Measurements from ENCODE around the gene JMJD1C. TPM values are rescaled to one million over a fixed set of nuclear protein-coding genes. Genes with fewer than 3 reads are reported as not detected.

Gene JMJD1C
- total RNA-seq, 1 experiment from 2014 or later: 180 TPM

GRCh38 chr10:63197344-63198092 is 268.3 kb downstream of the JMJD1C start:
- POLR2A ChIA-PET: no interaction called here
- CTCF ChIA-PET: no interaction called here
- H3K4me1 Mint-ChIP-seq: peaks cover 29% of the 10 kb centered on the region
- no peak for TF ChIP-seq SMAD3 (CRISPR knock-in tag; IDR thresholded peaks at IDR 0.05; ENCODE audit: borderline replicate concordance)
- TF ChIP-seq CBFB (CRISPR knock-in tag; IDR thresholded peaks at IDR 0.05; ENCODE audit: low read depth): no peak
- TF ChIP-seq ZBTB21 (CRISPR knock-in tag; IDR thresholded peaks at IDR 0.05; ENCODE audit: borderline replicate concordance): no peak
- TF ChIP-seq, protein P1, sequence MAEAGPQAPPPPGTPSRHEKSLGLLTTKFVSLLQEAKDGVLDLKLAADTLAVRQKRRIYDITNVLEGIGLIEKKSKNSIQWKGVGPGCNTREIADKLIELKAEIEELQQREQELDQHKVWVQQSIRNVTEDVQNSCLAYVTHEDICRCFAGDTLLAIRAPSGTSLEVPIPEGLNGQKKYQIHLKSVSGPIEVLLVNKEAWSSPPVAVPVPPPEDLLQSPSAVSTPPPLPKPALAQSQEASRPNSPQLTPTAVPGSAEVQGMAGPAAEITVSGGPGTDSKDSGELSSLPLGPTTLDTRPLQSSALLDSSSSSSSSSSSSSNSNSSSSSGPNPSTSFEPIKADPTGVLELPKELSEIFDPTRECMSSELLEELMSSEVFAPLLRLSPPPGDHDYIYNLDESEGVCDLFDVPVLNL (CRISPR knock-in tag; IDR thresholded peaks at IDR 0.05; ENCODE audit: borderline replicate concordance, low read depth): no peak
- TF ChIP-seq MYBL2 (CRISPR knock-in tag; IDR thresholded peaks at IDR 0.05): no peak
- TF ChIP-seq CREM (CRISPR knock-in tag; IDR thresholded peaks at IDR 0.05): no peak
- no peak for TF ChIP-seq ZNF219 (CRISPR knock-in tag; IDR thresholded peaks at IDR 0.05; ENCODE audit: borderline replicate concordance)
- H3K36me3 Mint-ChIP-seq: peaks cover 69% of the 10 kb centered on the region
- no peak for ATAC-seq
- no peaks in the 10 kb centered on the region for H3K9me3 Mint-ChIP-seq
- H3K27me3 Mint-ChIP-seq (ENCODE audit: low read depth): no peaks in the 10 kb centered on the region
- peak overlapping the region; percentile 6; the same call in 1 of the 2 replicates for H3K27ac Mint-ChIP-seq
- H3K4me3 Mint-ChIP-seq: no peak overlapping the region
- DNase-seq (ENCODE audit: low spot score): no peak

GRCh38 chr10:63192826-63193225 is 273.0 kb downstream of the JMJD1C start:
- ATAC-seq: no peak
- Mint-ChIP-seq H3K4me3 (no peak overlapping the region), H3K27me3 (ENCODE audit: low read depth) (no peaks in the 10 kb centered on the region), H3K36me3 (peaks cover 90% of the 10 kb centered on the region), H3K4me1 (no peaks in the 10 kb centered on the region), H3K9me3 (no peaks in the 10 kb centered on the region), H3K27ac (peak overlapping the region; percentile 21; the same call in 1 of the 2 replicates)
- DNase-seq (ENCODE audit: low spot score): no peak
- CTCF ChIA-PET: interaction anchor here (0.7 kb wide), 1 partner anchor 174 kb away, joined by 3 read pairs; no protein-coding TSS in a partner anchor
- POLR2A ChIA-PET: interaction anchor here (0.7 kb wide), 1 partner anchor 261 kb away, joined by 5 read pairs; no protein-coding TSS in a partner anchor
- TF ChIP-seq ZNF281 (CRISPR knock-in tag; IDR thresholded peaks at IDR 0.05) (no peak), SOX15 (CRISPR knock-in tag; IDR thresholded peaks at IDR 0.05) (no peak), CTCF (IDR thresholded peaks at IDR 0.05) (no peak), ZNF317 (CRISPR knock-in tag; IDR thresholded peaks at IDR 0.05; ENCODE audit: borderline replicate concordance, low read depth) (no peak), IRF2 (CRISPR knock-in tag; IDR thresholded peaks at IDR 0.05; ENCODE audit: borderline replicate concordance, low read depth) (no peak), TEAD1 (CRISPR knock-in tag; IDR thresholded peaks at IDR 0.05) (no peak), ZNF396 (CRISPR knock-in tag; IDR thresholded peaks at IDR 0.05; ENCODE audit: borderline replicate concordance) (no peak), SMAD3 (CRISPR knock-in tag; IDR thresholded peaks at IDR 0.05; ENCODE audit: borderline replicate concordance) (no peak), NR2C2 (CRISPR knock-in tag; IDR thresholded peaks at IDR 0.05) (no peak), NFATC4 (CRISPR knock-in tag; IDR thresholded peaks at IDR 0.05) (no peak), ZNF219 (CRISPR knock-in tag; IDR thresholded peaks at IDR 0.05; ENCODE audit: borderline replicate concordance) (no peak), CREB1 (CRISPR knock-in tag; IDR thresholded peaks at IDR 0.05) (no peak), ATF1 (CRISPR knock-in tag; IDR thresholded peaks at IDR 0.05) (no peak), GTF2I (CRISPR knock-in tag; conservative IDR thresholded peaks at IDR 0.05) (no peak)
- TF ChIP-seq, protein P2, sequence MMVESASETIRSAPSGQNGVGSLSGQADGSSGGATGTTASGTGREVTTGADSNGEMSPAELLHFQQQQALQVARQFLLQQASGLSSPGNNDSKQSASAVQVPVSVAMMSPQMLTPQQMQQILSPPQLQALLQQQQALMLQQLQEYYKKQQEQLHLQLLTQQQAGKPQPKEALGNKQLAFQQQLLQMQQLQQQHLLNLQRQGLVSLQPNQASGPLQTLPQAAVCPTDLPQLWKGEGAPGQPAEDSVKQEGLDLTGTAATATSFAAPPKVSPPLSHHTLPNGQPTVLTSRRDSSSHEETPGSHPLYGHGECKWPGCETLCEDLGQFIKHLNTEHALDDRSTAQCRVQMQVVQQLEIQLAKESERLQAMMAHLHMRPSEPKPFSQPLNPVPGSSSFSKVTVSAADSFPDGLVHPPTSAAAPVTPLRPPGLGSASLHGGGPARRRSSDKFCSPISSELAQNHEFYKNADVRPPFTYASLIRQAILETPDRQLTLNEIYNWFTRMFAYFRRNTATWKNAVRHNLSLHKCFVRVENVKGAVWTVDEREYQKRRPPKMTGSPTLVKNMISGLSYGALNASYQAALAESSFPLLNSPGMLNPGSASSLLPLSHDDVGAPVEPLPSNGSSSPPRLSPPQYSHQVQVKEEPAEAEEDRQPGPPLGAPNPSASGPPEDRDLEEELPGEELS (CRISPR knock-in tag; IDR thresholded peaks at IDR 0.05): no peak
- TF ChIP-seq, protein P3, sequence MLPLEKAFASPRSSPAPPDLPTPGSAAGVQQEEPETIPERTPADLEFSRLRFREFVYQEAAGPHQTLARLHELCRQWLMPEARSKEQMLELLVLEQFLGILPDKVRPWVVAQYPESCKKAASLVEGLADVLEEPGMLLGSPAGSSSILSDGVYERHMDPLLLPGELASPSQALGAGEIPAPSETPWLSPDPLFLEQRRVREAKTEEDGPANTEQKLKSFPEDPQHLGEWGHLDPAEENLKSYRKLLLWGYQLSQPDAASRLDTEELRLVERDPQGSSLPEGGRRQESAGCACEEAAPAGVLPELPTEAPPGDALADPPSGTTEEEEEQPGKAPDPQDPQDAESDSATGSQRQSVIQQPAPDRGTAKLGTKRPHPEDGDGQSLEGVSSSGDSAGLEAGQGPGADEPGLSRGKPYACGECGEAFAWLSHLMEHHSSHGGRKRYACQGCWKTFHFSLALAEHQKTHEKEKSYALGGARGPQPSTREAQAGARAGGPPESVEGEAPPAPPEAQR (CRISPR knock-in tag; IDR thresholded peaks at IDR 0.05): no peak
- TF ChIP-seq, protein P4, sequence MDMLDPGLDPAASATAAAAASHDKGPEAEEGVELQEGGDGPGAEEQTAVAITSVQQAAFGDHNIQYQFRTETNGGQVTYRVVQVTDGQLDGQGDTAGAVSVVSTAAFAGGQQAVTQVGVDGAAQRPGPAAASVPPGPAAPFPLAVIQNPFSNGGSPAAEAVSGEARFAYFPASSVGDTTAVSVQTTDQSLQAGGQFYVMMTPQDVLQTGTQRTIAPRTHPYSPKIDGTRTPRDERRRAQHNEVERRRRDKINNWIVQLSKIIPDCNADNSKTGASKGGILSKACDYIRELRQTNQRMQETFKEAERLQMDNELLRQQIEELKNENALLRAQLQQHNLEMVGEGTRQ (CRISPR knock-in tag; IDR thresholded peaks at IDR 0.05): no peak
